NCI-H2107 treated with DMSO at 0.1 percent for 48 hours (cell line): Measurements from ENCODE around the gene DPH6.
"Not testable (repeated sequence)": the region's sequence is repeated elsewhere in the genome, so short reads cannot be mapped to it uniquely, and the experiment has no call there.

Experiments used
- DNase-seq: peaks from one replicate; lab custom pipeline; 2025; ENCODE audit not compliant: unreplicated experiment; lab: John Stamatoyannopoulos, UW

Gene DPH6

DNA sequence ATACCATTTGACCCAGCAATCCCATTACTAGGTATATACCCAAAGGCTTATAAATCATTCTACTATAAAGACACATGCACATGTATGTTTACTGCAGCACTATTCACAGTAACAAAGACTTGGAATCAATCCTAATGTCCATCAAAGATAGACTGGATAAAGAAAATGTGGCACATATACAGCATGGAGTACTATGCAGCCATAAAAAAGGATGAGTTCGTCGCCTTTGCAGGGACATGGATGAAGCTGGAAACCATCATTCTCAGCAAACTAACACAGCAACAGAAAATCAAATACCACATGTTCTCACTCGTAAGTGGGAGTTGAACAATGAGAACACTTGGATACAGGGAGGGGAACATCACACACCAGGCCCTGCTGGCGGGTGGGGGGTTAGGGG lies 104.7 kb downstream of the DPH6 start:
- DNase-seq: not testable (repeated sequence)

DNA sequence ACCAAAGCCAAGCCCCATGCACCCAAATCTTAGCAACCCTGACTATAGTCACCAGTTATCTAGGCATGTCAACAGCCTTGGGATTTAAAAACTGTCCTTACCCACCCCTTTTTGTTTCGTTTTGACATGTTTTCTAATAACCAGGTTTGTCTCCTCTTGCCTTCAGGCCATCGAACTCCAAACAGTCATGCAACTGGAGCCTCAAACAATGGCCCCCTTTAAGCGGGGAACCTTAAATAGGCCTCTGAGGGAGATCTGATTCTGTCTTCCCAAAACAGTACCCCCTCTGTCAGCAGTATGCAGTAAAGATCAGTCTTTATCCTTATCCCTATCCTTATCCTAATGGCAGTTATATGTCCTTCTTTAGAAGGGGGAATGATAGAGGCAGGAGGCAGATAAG lies 105.7 kb downstream of the DPH6 start:
- no peak for DNase-seq

DNA sequence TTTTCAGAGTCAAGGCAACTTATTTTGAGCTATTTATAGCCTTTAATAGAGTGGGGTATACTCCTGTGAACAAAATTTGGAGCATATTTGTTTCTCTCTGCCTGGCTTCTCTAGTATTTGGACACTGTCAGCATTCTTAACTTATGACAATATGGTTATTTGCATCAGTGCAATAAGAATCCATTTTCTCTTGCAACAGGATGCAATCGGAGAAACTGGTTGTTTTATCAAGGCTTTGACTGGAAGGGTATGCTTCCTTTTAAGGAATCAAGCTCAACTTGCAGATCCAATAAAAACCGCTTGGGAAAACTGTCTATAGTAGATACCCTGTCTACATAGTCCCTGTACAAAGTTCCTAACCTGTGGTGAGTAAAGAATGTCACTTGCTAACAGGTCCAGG lies 106.7 kb downstream of the DPH6 start:
- no peak for DNase-seq

DNA sequence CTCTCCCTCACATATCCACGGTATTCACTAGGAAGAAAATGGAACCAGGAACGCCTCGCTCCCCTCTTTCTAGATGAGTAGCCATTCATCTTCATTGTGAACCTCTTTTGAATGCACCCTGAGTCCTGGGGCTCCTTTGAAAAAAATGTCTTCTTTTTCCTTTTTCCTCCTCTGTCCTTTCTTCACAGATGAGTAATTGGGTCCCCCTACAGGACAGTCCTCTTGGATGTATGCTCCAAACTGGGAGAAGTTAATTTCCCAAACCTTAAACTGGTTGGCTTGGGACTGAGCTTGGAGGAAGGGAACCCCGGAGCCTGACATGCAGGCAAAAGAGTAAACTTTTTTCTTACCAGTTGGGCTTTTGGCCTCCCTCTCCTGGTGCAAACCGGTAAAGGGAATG lies 108.8 kb downstream of the DPH6 start:
- no peak for DNase-seq

DNA sequence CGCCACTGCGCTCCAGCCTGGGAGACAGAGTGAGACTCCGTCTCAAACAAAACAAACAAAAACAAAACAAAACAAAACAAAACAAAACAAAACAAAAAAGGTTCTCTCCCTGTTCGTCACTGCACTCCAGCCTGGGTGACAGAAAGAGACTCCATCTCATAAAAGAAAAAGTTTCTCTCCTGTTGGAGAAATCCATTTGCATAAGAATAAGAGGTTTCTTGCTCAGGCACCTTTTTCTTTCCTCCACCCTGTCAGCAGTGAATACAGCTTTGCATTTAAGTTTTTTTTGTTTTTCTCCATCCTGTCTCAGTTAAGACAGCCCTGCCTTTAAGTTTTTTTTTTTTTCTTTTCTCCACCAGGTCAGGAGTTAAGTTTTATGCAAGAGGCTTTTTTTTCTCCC lies 109.5 kb downstream of the DPH6 start:
- DNase-seq: no peak

DNA sequence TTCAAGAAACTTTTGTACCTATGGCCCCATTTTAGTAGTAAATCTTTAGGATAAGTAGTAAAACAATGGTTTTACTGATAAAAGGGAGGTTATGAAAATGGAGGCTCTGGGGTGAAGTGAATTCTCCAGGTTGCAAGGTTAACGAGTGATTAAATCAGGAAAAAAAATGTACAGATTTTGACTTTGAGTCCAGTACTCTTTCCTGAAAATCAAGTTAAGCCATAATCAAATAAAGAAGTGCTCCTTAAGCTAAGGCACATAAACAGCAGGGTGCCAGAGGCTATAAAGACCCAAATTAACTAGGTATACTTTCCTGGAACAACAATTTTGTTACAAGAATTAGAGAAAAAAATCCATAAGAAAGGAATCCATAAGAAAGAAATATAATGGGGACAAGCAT lies 114.7 kb downstream of the DPH6 start:
- DNase-seq: no peak

DNA sequence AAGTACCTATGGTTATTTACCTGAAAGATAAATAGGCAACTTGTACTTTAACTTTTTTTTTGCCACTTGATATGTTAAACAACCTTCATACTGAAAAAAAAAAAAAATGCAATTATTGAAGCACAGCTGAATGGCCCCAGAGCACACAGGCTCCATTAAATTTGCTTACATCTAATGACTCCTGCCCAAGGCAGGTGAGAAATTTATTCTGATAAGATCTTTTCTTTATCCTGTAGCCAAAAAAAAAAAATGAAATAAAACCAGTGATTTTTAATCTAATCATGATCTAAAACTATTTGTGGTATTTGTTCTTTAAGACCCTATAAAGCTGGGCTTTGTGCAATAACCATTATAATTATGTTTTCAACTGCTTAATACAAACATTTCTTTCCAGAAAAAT lies 115.7 kb downstream of the DPH6 start:
- DNase-seq: no peak

DNA sequence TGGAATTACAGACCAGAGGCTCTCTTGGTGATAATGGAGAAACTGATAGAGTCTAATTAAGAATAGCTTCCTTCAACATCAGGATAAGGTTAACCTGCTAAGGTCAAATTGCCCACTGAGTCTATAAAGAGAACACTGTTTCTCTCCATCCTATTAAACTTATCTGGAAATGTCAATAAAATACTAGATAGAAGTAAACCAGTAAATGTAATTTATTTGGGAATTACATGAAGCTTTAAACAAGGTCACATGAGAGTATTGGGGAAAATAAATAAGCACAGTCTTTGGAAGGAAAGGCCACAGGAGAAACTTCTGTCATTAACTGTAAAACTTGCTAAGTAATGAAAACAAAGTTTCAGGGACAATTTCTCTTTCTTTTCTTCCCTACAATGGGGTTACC lies 118.5 kb downstream of the DPH6 start:
- DNase-seq: no peak

DNA sequence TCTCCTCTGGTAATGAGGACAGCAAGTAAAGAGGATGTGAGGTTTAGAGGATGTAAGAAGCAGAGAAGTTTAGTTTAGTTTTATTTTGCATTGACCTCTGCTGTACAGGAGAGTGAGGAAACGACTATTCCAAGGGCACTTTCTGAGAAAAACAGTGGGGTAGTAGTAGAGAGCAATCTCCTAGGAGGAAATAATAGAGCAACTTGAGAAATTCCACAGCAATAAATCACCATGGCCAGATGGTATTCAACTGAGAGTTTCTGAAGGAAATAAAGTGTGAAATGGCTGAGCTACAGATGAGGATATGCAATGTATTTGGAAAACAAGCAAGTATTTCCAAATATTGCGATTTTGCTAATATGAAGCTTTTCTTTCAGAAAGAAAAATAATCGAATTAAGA lies 118.9 kb downstream of the DPH6 start:
- DNase-seq: no peak

DNA sequence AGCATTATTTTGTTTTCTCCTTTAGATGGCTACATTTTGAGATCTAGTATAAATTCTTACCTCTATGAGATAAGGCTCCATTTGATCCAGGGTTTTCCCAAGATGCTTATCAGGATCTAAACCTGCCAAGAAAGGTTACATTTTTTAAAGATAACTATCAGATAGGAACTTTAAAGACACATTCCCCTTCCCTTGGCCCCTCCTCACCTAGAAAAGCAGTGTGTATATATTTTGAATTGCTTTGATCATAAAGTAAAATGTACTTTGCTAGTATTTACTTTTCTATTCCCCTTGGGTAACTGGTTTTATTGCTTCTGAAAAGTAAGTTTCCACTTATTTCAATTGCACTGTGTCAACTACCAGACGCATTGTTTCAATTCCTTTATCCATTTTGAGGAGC lies 135.2 kb downstream of the DPH6 start:
- no peak for DNase-seq

DNA sequence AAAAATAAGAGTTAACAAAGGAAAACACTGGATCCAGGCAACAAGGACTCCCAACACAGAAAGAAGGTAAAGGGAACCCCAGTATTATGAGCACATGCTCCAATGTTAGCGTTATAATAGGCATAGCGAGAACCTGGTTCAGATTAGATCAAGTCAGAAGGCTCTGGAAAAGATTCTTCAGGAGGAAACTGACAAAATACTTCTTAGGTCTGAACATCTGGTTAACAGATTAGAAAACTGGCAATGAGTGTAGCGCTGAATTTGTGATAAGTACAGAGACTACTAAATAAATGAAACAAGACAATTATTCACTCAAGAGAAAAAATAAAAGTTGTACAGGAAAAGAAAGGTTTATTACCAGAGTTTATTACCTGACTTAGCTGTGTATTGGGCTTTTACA lies 146.1 kb downstream of the DPH6 start:
- no peak for DNase-seq

DNA sequence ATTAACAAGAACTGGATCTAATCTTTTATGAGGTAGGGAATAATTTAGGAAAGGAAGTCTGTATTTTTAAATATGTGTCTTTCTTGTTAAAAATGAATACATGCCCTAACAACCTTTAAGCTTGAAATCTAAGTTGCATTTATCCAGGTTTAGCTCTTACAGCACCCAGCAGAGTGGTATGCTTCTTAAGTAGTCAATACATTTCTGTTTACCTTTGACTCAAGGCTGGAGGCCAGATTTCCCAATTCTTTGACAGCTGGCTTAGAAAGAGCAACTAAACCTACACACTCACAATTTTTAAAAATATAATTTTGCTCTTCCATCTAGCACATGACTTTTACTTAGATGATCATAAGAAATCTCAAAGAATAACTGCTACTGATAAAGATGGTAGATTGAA lies 148.9 kb downstream of the DPH6 start:
- DNase-seq: no peak

DNA sequence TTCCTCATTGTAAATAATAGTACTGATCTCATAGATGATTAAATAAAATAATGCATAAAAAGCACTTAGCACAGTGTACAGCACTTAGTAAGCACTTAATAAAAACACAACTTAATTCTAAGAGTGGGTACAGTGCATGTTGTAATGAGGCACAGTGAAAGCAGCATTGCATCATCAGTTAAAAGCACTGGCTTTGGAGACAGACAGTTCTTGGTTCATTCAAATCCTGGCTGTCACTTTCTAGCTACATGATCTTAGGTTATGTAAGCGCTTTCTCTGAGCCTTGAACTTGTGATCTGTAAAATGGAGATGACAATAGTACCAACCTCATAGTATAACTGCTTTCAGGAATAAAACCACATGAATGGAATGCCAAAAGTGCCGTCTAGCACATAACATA lies 151.5 kb downstream of the DPH6 start:
- no peak for DNase-seq

DNA sequence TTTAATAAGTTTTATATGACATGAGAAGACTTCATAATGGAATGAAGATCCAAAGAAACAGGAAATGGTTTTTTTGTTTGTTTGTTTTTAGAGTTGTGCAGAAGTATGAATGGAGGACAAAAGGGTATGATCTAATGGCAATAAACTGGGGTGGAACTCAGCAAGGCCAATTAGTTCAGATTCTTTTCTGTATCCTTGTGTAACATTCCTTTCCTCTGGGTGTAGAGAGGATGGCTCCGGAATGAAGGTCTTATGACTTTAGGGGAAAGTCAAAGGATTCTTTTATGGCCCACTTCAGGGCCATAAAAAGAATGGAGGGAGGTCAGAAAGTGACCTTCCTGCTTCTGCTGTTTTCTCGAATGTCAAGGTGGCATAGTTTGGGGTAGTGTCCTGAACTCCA lies 152.6 kb downstream of the DPH6 start:
- no peak for DNase-seq

DNA sequence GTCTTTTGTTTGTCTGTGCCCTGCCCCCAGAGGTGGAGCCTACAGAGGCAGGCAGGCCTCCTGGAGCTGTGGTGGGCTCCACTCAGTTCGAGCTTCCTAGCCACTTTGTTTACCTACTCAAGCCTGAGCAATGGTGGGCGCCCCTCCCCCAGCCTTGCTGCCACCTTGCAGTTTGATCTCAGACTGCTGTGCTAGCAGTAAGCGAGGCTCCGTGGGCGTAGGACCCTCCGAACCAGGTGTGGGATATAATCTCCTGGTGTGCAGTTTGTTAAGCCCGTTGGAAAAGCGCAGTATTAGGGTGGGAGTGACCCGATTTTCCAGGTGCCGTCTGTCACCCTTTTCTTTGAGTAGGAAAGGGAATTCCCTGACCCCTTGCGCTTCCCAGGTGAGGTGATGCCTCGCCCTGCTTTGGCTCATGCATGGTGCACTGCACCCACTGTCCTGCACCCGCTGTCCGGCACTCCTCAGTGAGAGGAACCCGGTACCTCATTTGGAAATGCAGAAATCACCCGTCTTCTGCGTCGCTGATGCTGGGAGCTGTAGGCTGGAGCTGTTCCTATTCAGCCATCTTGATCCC lies 154.5 kb downstream of the DPH6 start:
- DNase-seq: not testable (repeated sequence)

DNA sequence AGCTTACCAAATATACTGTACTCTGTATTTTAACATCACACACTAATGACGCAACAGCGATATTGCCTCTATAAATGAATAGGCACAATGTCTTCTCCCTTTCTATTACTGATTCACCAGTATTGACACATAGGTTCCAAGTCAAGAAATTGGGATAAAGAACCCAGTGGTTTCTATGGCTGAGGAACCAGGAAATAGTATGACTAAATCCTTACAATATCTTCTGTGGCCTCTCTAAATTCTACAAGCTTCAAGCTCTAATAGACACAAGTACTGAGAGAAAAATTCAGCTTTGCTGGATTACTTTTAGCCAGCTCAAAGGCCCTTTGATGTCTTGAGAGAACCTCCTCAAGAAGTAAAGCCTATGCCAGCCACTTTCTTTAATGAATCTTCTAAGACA lies 162.5 kb downstream of the DPH6 start:
- no peak for DNase-seq

DNA sequence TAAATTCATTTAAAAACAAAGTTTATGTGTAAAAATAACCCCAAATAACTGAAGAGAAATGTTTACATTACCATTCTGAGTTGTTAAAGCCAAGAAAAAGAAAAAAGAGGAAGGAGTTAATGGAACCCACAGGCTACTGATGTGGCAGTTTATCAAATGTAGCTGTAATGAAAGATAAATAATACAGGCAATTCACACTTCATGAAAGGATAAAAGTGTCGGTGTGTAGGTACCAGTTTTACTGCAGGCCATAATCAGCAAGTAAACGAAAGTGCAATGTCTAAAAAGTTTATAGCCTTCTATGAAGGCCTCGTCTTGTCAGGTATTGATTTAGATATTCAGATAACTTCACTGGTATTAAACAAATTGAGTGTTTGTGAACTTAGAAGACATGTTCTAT lies 164.6 kb downstream of the DPH6 start:
- no peak for DNase-seq

DNA sequence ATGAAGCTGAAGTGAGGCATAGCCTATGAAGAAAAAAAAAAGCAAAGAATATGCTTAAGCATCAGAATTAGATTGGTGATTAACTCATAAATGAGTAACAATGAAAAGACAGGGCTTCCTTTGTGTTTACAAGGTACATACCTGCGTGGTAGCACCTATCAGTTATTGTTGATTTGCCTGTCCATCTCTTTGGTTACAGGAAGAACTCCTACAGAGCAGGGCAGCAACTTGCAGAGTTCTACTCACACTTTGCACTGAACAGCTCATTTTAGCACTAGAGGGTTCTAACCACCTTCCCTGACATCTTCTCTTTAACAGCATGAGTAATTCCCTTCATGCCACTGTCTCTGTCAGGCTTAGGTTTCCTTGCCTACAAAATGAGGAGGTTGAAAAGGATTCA lies 166.0 kb downstream of the DPH6 start:
- no peak for DNase-seq

DNA sequence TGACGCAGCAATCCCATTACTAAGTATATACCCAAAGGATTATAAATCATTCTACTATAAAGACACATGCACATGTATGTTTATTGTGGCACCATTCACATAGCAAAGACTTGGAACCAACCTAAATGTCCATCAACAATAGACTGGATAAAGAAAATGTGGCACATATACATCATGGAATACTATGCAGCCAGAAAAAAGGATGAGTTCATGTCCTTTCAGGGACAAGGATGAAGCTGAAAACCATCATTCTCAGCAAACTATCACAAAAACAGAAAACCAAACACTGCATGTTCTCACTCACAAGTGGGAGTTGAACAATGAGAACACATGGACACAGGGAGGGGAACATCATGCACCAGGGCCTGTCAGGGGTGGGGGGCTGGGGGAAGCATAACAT lies 167.5 kb downstream of the DPH6 start:
- DNase-seq: not testable (repeated sequence)

DNA sequence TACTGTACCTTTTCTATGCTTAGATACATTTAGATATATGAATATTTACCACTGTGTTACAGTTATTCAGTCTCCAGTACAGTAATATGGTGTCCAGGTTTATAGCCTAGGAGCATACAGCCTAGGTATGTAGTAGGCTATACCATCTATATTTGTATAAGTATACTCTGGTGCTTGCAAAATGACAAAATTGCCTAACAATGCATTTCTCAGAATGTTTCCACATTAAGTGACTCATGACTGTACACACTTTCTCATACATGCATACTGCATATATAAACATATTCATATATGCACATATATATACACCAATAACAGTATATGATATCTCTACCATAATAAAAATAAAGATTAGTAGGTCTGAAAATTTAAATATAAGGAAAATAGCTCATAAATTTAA lies 169.3 kb downstream of the DPH6 start:
- DNase-seq: no peak

DNA sequence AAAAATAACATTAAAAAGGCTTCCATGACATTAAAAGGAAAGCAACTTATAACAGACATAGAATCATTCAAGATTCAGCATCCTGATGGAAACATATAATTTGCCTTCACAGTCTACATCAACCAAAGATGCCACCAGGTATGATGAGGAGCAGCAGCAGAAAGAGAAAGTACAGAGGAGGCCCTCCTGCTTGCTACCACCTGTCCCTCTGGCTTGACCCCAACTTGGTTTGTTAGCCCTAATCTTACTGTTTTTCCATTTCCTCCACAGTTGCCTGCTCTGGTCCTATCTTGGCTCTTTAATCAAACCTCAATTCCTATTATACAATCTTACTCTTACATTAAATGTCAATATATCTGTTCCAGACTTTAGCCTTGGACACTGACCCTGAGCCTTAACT lies 171.3 kb downstream of the DPH6 start:
- no peak for DNase-seq

DNA sequence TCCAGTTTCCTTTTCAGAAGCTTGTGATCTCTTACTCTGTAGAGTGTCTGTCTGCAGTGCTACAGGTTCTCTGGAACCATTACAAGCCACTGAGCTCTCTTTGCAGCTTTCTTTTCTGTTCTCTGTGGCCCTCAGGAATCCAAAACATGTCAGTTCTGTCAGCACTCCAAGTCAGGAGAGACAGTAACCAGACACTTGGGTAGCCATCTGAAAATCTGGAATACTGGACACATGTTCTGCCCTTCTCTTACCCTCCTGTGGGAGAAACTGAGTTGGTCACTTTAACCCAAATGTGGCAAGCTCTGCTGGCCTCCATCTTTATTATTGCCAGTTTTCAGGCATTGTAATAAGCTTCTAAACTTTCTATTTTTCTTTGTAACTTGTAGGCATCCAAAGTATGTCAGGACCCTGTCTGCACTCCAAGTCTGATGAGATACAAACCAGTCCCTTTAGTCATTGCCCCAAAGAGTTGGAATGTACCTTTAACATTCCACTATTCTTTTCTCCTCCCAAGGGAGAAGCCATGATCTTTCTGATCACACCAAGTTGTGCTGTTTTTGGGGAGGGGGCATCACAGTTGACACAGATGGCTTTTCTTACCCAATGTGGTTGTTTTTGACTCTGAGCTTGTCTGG lies 183.7 kb downstream of the DPH6 start:
- DNase-seq: no peak

DNA sequence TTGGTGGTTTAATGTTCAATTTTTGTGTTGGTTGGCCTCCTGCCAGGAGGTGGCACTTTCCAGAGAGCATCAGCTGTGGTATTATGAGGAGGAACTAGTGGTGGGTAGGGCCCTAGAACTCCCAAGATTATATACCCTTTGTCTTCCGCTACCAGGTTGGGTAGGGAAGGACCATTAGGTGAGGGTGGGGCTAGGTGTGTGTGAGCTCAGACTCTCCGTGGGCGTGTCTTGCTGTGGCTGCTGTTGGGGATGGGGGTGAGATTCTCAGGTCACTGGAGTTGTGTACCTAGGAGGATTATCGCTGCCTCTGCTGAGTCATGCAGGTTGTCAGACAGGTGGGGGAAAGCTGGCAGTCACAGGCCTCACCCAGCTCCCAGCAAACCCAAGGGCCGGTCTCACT lies 187.1 kb downstream of the DPH6 start:
- no peak for DNase-seq
